ENCODE data around the gene RHPN2.

The RHPN2 gene

DNA sequence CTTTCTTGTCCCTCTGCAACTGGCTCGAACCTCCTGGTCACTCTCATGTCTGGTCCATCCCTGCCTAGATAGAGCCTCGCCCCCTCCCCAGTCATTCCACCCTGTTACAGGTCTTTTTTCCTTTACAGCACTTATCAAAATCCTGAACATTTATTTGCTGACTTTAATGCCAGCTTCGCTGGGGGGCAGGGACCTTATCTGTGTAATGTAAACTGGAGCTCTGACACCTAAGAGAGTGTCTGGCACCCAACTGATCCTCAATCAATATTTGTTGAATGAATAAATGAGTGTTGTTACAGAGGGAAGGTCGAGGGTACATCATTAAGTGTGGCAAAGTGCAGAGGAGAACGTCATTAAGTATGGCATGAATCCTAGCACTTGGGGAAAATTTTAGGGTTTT, 76.0 kb downstream of the RHPN2 start:
- TF ChIP-seq NFIC (IDR thresholded peaks at IDR 0.05) (no peak), CREB1 (IDR thresholded peaks at IDR 0.05; ENCODE audit: low read depth) (no peak), EP300 (IDR thresholded peaks at IDR 0.05; ENCODE audit: borderline replicate concordance) (no peak), CEBPB (IDR thresholded peaks at IDR 0.05) (no peak), YY1 (IDR thresholded peaks at IDR 0.05; ENCODE audit: low read depth) (no peak), ZBTB7A (IDR thresholded peaks at IDR 0.05; ENCODE audit: low read depth) (no peak), TAF1 (IDR thresholded peaks at IDR 0.05; ENCODE audit: low read depth) (no peak), RAD21 (IDR thresholded peaks at IDR 0.05; ENCODE audit: low read depth) (no peak), TCF12 (IDR thresholded peaks at IDR 0.05; ENCODE audit: low read depth) (no peak), EGR1 (IDR thresholded peaks at IDR 0.05) (no peak), TEAD4 (IDR thresholded peaks at IDR 0.05) (no peak), FOXM1 (IDR thresholded peaks at IDR 0.05; ENCODE audit: borderline replicate concordance, low read depth) (no peak)
- TF ChIP-seq, protein P1, sequence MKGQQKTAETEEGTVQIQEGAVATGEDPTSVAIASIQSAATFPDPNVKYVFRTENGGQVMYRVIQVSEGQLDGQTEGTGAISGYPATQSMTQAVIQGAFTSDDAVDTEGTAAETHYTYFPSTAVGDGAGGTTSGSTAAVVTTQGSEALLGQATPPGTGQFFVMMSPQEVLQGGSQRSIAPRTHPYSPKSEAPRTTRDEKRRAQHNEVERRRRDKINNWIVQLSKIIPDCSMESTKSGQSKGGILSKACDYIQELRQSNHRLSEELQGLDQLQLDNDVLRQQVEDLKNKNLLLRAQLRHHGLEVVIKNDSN (IDR thresholded peaks at IDR 0.05) = no peak
- TF ChIP-seq, protein P2, sequence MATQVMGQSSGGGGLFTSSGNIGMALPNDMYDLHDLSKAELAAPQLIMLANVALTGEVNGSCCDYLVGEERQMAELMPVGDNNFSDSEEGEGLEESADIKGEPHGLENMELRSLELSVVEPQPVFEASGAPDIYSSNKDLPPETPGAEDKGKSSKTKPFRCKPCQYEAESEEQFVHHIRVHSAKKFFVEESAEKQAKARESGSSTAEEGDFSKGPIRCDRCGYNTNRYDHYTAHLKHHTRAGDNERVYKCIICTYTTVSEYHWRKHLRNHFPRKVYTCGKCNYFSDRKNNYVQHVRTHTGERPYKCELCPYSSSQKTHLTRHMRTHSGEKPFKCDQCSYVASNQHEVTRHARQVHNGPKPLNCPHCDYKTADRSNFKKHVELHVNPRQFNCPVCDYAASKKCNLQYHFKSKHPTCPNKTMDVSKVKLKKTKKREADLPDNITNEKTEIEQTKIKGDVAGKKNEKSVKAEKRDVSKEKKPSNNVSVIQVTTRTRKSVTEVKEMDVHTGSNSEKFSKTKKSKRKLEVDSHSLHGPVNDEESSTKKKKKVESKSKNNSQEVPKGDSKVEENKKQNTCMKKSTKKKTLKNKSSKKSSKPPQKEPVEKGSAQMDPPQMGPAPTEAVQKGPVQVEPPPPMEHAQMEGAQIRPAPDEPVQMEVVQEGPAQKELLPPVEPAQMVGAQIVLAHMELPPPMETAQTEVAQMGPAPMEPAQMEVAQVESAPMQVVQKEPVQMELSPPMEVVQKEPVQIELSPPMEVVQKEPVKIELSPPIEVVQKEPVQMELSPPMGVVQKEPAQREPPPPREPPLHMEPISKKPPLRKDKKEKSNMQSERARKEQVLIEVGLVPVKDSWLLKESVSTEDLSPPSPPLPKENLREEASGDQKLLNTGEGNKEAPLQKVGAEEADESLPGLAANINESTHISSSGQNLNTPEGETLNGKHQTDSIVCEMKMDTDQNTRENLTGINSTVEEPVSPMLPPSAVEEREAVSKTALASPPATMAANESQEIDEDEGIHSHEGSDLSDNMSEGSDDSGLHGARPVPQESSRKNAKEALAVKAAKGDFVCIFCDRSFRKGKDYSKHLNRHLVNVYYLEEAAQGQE (IDR thresholded peaks at IDR 0.05; ENCODE audit: low read depth) = no peak
- TF ChIP-seq, protein P3, sequence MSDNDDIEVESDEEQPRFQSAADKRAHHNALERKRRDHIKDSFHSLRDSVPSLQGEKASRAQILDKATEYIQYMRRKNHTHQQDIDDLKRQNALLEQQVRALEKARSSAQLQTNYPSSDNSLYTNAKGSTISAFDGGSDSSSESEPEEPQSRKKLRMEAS (IDR thresholded peaks at IDR 0.05) = no peak

DNA sequence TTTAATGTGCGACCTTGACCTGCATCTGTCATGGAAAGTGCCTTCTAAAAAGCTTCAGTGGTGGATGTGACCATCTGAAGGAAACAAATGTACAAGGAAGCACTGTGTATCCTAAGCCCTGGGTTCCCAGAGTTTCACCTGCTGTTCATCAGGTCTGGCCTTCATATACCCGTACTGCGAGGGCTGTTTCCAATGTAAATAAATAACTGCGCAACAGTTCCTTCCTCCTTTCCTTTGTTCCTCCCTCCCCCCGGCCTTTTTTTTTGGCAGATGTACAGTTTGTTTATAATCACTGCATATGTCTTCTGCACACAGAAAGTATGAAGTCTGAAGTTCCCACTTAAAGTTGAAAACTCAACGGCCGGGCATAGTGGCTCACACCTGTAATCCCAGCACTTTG, 87.4 kb downstream of the RHPN2 start:
- TF ChIP-seq FOXM1 (IDR thresholded peaks at IDR 0.05; ENCODE audit: borderline replicate concordance, low read depth) = no peak

DNA sequence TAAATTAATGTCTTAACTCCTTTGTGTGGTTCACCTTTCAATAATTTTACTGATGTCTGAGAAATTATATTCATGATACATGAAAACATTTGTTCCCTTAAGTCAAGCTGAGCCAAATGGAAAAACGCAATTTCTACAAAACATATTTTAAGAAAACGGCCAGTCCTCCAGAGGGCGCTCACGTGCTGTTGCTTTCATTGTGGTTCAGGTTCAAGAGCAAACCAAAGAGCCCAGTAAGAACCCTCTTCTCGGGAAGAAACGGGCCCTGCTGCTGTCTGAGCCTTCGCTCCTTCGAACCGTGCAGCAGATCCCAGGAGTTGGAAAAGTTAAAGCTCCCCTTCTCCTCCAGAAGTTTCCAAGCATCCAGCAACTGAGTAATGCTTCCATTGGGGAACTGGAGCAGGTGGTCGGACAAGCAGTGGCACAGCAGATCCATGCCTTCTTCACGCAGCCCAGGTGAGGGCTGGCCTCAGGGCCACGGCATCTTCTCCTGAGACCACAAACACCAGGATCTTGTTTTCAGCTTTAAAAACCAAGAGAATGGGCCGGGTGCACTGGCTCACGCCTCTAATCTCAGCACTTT, 88.4 kb downstream of the RHPN2 start:
- TF ChIP-seq, protein P3 (IDR thresholded peaks at IDR 0.05) = no peak
- TF ChIP-seq RAD21 (IDR thresholded peaks at IDR 0.05; ENCODE audit: low read depth) = peak; percentile 92
- TF ChIP-seq TCF12 (IDR thresholded peaks at IDR 0.05; ENCODE audit: low read depth) = no peak

DNA sequence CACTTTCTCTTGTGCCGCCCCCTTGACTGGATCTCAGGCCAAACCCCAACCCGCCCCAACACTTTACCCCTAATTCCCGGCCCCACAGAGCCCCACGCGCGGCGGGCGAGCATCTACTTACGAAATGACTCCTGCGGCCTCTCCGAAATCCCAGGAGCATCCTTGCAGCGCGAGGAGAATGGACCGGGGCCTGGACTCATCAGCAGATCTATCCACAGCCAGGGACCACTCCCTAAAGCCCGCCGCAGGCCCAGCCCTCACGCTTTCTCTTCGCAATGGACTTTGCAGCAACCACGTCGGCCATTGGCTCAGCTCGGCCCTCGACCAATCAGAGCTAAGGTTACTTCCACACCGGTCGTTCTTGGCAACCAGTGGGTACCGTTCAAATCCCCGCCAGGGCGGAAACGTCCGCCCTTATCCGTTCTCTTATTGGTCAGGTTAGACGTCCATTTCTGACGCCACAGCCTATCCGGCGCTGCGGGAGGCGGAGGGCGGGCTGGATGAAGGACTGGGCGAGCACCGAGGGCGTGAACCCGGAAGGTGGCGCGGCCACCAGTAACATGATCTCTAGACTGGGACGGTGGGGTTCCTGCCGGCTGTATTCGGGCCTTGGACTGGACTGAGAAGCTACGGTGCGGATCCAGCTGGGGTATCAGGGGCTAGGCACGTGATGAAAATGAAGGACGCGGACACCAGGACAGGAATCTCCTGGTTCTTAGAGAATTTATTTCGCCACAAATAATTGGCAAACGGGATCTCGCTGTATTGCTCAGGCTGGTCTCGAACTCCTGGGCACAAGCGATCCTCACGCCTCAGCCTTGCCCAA, 92.8 kb downstream of the RHPN2 start, which contains the start of the genes CEP89 and FAAP24:
Gene CEP89 (minus strand): TSS at position 244 of the 826 bp plus-strand sequence. CDS start 84 bp downstream, at position 160.
Gene FAAP24 (plus strand): TSS at position 528 of the 826 bp plus-strand sequence. CDS start 955 bp downstream, outside the sequence.
- TF ChIP-seq CREB1 (IDR thresholded peaks at IDR 0.05; ENCODE audit: low read depth) (peak; percentile 66), NFIC (IDR thresholded peaks at IDR 0.05) (no peak), CEBPB (IDR thresholded peaks at IDR 0.05) (no peak), TAF1 (IDR thresholded peaks at IDR 0.05; ENCODE audit: low read depth) (peak; percentile 55; the same call in 1 of the 2 replicates), RAD21 (IDR thresholded peaks at IDR 0.05; ENCODE audit: low read depth) (no peak), ZBTB7A (IDR thresholded peaks at IDR 0.05; ENCODE audit: low read depth) (no peak), YY1 (IDR thresholded peaks at IDR 0.05; ENCODE audit: low read depth) (peak; percentile 51; the same call in 1 of the 2 replicates), FOXM1 (IDR thresholded peaks at IDR 0.05; ENCODE audit: borderline replicate concordance, low read depth) (peak; percentile 62), EGR1 (IDR thresholded peaks at IDR 0.05) (no peak), TCF12 (IDR thresholded peaks at IDR 0.05; ENCODE audit: low read depth) (peak; percentile 26; the same call in 1 of the 2 replicates), TEAD4 (IDR thresholded peaks at IDR 0.05) (no peak), EP300 (IDR thresholded peaks at IDR 0.05; ENCODE audit: borderline replicate concordance) (no peak)
- TF ChIP-seq, protein P1 (IDR thresholded peaks at IDR 0.05) = peak; percentile 22; the same call in 1 of the 2 replicates
- TF ChIP-seq, protein P2 (IDR thresholded peaks at IDR 0.05; ENCODE audit: low read depth) = no peak
- TF ChIP-seq, protein P3 (IDR thresholded peaks at IDR 0.05) = peak; percentile 70

DNA sequence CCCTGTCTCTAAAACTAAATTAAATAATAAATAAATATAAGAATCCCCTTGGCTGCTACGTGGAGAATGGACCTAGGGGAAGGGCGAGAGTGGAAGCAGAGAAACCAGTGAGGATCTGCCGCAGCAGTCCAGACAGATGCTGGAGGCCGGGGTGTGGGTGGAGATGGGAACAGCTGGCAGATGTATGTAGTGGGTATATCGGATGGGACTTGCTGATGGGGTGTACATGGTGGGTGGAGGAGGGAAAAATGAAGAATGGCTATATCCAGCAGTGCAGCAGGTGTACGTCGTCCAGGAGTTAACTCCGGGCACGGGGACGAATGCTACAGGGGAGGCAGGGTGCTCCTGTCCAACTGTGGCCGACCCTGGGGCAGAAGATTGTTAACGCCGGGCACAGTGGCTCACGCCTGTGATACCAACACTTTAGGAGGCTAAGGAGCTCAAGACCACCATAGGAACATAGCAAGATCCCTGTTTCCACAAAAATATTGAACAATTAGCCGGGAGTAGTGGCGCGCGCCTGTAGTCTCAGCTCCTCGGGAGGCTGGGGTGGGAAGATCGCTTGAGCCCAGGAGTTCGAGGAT, 93.6 kb downstream of the RHPN2 start:
- no peak for TF ChIP-seq CREB1 (IDR thresholded peaks at IDR 0.05; ENCODE audit: low read depth)
- TF ChIP-seq ZBTB7A (IDR thresholded peaks at IDR 0.05; ENCODE audit: low read depth) = no peak
- TF ChIP-seq EGR1 (IDR thresholded peaks at IDR 0.05) = no peak
- TF ChIP-seq, protein P1 (IDR thresholded peaks at IDR 0.05) = no peak
